Keratinocyte (primary cell): Measurements from ENCODE around the gene KIAA0586. TPM values are rescaled to one million over a fixed set of nuclear protein-coding genes. Genes with fewer than 3 reads are reported as not detected.

Source experiments
- DNase-seq: peaks from one replicate; pipeline ENCODE4 v3.0.0-alpha.2; 2011; ENCODE audit warnings: low read depth, missing footprints, low spot score
- FAIRE-seq: peaks from 2 replicates; lab custom pipeline; 2011; peaks lifted over from hg19 to GRCh38; lab: Jason Lieb, UNC
- H2AFZ ChIP-seq: 2 replicates; pipeline ENCODE4 v1.6.0; 2012; ENCODE audit warnings: low read length, control low read depth, inconsistent platforms; ENCODE audit not compliant: control insufficient read depth
- H3K27ac ChIP-seq: 2 replicates; pipeline ENCODE4 v1.5.1; 2011; ENCODE audit warnings: low read length; ENCODE audit not compliant: control insufficient read depth, insufficient read depth
- H3K27me3 ChIP-seq: 3 replicates; pipeline ENCODE4 v1.6.0; 2011; ENCODE audit warnings: low read length; ENCODE audit not compliant: control insufficient read depth, insufficient read depth; ENCODE audit errors: extremely low read depth
- H3K36me3 ChIP-seq, 2 experiments: 2 replicates in 1 of 2; 3 replicates in 1 of 2; pipeline ENCODE4 v1.5.1; 2011; ENCODE audit warnings: low read length in 2 of 2, mild to moderate bottlenecking in 1 of 2; ENCODE audit not compliant: control insufficient read depth in 2 of 2, insufficient read depth in 2 of 2; ENCODE audit errors: extremely low read depth in 1 of 2
- H3K4me1 ChIP-seq: 3 replicates; pipeline ENCODE4 v1.5.1; 2011; ENCODE audit warnings: low read length; ENCODE audit not compliant: control insufficient read depth, insufficient read depth; ENCODE audit errors: extremely low read depth
- H3K4me2 ChIP-seq: 3 replicates; pipeline ENCODE4 v1.6.0; 2011; ENCODE audit warnings: low read depth, low read length; ENCODE audit not compliant: control insufficient read depth, insufficient read depth; ENCODE audit errors: extremely low read depth
- H3K4me3 ChIP-seq, 3 experiments: fragments of 200-600 bp in 1 of 3; sonication (generic) in 1 of 3; 2 replicates in 2 of 3; 3 replicates in 1 of 3; pipeline ENCODE4 v1.5.1; 2011 to 2016; ENCODE audit warnings: low read length in 3 of 3, mild to moderate bottlenecking in 3 of 3, control low read depth in 2 of 3, inconsistent platforms in 1 of 3, low read depth in 1 of 3, mixed read lengths in 1 of 3, mixed run types in 1 of 3, moderate library complexity in 1 of 3; ENCODE audit not compliant: control insufficient read depth in 2 of 3, insufficient read depth in 2 of 3; ENCODE audit errors: extremely low read depth in 1 of 3
- H3K79me2 ChIP-seq: 2 replicates; pipeline ENCODE4 v1.6.0; 2012; ENCODE audit warnings: low read length; ENCODE audit not compliant: control insufficient read depth, insufficient read depth
- H3K9ac ChIP-seq: 3 replicates; pipeline ENCODE4 v1.6.0; 2011; ENCODE audit warnings: low read length; ENCODE audit not compliant: control insufficient read depth, insufficient read depth; ENCODE audit errors: extremely low read depth
- H3K9me1 ChIP-seq: 3 replicates; pipeline ENCODE4 v1.6.0; 2011; ENCODE audit warnings: low read length; ENCODE audit not compliant: control insufficient read depth, insufficient read depth; ENCODE audit errors: extremely low read depth
- H3K9me3 ChIP-seq: 2 replicates; pipeline ENCODE4 v1.5.1; 2012; ENCODE audit warnings: low read depth, low read length; ENCODE audit not compliant: control insufficient read depth
- H4K20me1 ChIP-seq: 3 replicates; pipeline ENCODE4 v1.6.0; 2011; ENCODE audit warnings: low read length; ENCODE audit not compliant: control insufficient read depth, insufficient read depth; ENCODE audit errors: extremely low read depth
- CTCF ChIP-seq, 3 experiments: IDR thresholded peaks in 1 of 3; conservative IDR thresholded peaks in 1 of 3; optimal IDR thresholded peaks in 1 of 3; 2 replicates in 2 of 3; 3 replicates in 1 of 3; pipeline versions ENCODE3 to v1.5.1; 2011; ENCODE audit warnings: low read length in 3 of 3, mild to moderate bottlenecking in 3 of 3, moderate library complexity in 2 of 3, control low read depth in 1 of 3, inconsistent platforms in 1 of 3; ENCODE audit not compliant: insufficient read depth in 2 of 3; ENCODE audit errors: extremely low read depth in 1 of 3
- EZH2 ChIP-seq: IDR thresholded peaks from one replicate; pipeline ENCODE4 v1.6.1; 2012; ENCODE audit warnings: inconsistent platforms, mild to moderate bottlenecking, low read length, moderate library complexity
- dilution Hi-C: fragments of 300-500 bp; cut with MboI; formaldehyde crosslinking; loops from one replicate; pipeline ENCODE4 v1.7.0; 2020; ENCODE audit warnings: low sequenced_read_pairs; ENCODE audit not compliant: extremely low pct_ligation_motif_present
- polyA plus RNA-seq, 5 experiments: library from polyadenylated mRNA; depleted of rRNA in 3 of 5; stranded (reverse) in 3 of 5; stranded (forward) in 1 of 5; unstranded in 1 of 5; fragments of >200 nt; gene quantifications; 1 replicate in 1 of 5; 2 replicates in 3 of 5; 3 replicates in 1 of 5; pipeline versions ENCODE4 v1.2.1 to v1.2.3, GENCODE V29; 2011 to 2012; ENCODE audit warnings: missing spikeins in 2 of 5, low read depth in 1 of 5, low replicate concordance in 1 of 5

Gene KIAA0586
- polyA plus RNA-seq, 1 donor (not counting 4 experiments of a cell fraction or from before 2014, with no cell fraction given), result 12.4 TPM

- FAIRE-seq, result no peak
- H3K27me3 ChIP-seq, result no peaks in the 10 kb centered on the region
- no peaks in the 10 kb centered on the region for H3K9me3 ChIP-seq
- H3K4me2 ChIP-seq, result no peak overlapping the region
- no peaks in the 10 kb centered on the region for H3K79me2 ChIP-seq
- H2AFZ ChIP-seq, result no peak overlapping the region
- no peak overlapping the region for H3K9ac ChIP-seq
- DNase-seq, result no peak
- TF ChIP-seq EZH2 (no peak), CTCF (optimal IDR thresholded peaks at IDR 0.05 in 1 of 3, IDR thresholded peaks at IDR 0.05 in 1 of 3, conservative IDR thresholded peaks at IDR 0.05 in 1 of 3; ENCODE audit: extremely low read depth in 1 of 3, insufficient read depth in 2 of 3, low read length in 3 of 3) (no peak)
- H3K4me3 ChIP-seq, result no peak overlapping the region
- no peaks in the 10 kb centered on the region for H3K4me1 ChIP-seq
- no peaks in the 10 kb centered on the region for H3K36me3 ChIP-seq
- dilution Hi-C loops, result no loop called here
- H3K27ac ChIP-seq, result no peak overlapping the region
- no peaks in the 10 kb centered on the region for H4K20me1 ChIP-seq
- no peaks in the 10 kb centered on the region for H3K9me1 ChIP-seq
Observed at GRCh38 chr14:58598028-58598803, 170.7 kb downstream of the KIAA0586 start.

DNA sequence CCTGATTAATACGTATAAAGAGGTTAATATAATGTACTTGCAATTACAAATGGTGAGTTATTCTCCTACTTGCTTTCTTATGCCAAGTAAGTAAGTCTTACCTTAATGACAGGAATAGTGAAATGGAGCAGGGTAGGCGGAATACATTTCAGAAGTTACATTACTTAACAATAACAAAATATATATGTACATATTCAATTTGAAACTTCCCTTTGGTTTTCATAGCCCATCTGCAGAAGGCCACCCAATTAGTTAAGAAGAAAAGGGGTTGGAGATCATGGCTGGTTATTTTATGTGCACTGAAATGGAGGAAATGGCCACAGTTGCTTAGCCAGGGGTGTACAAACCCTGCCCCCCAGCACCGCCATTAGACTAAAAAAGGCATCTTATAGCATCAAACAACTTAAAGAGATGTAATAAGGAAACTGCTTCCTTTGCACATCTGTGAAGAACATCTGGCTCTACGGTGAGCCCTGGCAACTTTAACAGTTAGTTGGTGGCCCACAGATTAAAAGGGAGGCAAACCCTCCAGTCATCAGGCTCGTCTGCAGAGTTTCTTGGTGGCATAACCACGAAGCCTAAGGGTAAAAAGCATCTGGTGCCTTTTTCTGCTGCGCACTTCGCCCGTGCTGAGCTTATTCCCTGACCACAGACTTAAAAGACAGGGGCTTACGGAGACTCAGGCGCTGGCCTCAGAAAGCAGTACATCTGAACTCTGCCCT lies 171.4 kb downstream of the KIAA0586 start:
- Histone ChIP-seq H3K4me3 (no peak overlapping the region), H3K27ac (no peak overlapping the region), H3K9me1 (no peaks in the 10 kb centered on the region), H3K4me1 (no peaks in the 10 kb centered on the region), H3K27me3 (no peaks in the 10 kb centered on the region), H2AFZ (no peak overlapping the region), H3K9ac (no peak overlapping the region), H4K20me1 (no peaks in the 10 kb centered on the region), H3K79me2 (no peaks in the 10 kb centered on the region), H3K36me3 (no peaks in the 10 kb centered on the region), H3K4me2 (no peak overlapping the region), H3K9me3 (no peaks in the 10 kb centered on the region)
- dilution Hi-C loops, result no loop called here
- FAIRE-seq (no peak), DNase-seq (no peak)
- TF ChIP-seq CTCF (optimal IDR thresholded peaks at IDR 0.05 in 1 of 3, IDR thresholded peaks at IDR 0.05 in 1 of 3, conservative IDR thresholded peaks at IDR 0.05 in 1 of 3; ENCODE audit: extremely low read depth in 1 of 3, insufficient read depth in 2 of 3, low read length in 3 of 3) (no peak), EZH2 (no peak)
